ENCODE measurements around the gene RFX1. TPM values are rescaled to one million over a fixed set of nuclear protein-coding genes. Genes with fewer than 3 reads are reported as not detected.
"Not testable (repeated sequence)": the region's sequence is repeated elsewhere in the genome, so short reads cannot be mapped to it uniquely, and the experiment has no call there.

Gene RFX1
- total and polyA plus RNA-seq, 9 donors = 1.8 to 9.5 (median 7.1) TPM

- H3K9me3 ChIP-seq (replicated peaks; ENCODE audit: control insufficient read depth, low read depth, low read length) = no peaks in the 10 kb centered on the region
- H3K4me1 ChIP-seq (ENCODE audit: control insufficient read depth, insufficient read depth, low read length) = peaks cover 11% of the 10 kb centered on the region
- no peaks in the 10 kb centered on the region for H3K36me3 ChIP-seq (ENCODE audit: control insufficient read depth, insufficient read depth, low read length)
- no peak overlapping the region for H3K4me3 ChIP-seq (ENCODE audit: low read length)
- DNase-seq = no peak
- WGBS (ENCODE audit: insufficient coverage) = 76% methylated on average over 4 of the region's 4 CpGs
- no peak overlapping the region for H3K27ac ChIP-seq (ENCODE audit: low read length)
- peaks cover 36% of the 10 kb centered on the region for H3K27me3 ChIP-seq (ENCODE audit: control insufficient read depth, insufficient read depth, low read length)
These were observed 22.8 kb upstream of the RFX1 start for GRCh38 chr19:14028901-14029300.

DNA sequence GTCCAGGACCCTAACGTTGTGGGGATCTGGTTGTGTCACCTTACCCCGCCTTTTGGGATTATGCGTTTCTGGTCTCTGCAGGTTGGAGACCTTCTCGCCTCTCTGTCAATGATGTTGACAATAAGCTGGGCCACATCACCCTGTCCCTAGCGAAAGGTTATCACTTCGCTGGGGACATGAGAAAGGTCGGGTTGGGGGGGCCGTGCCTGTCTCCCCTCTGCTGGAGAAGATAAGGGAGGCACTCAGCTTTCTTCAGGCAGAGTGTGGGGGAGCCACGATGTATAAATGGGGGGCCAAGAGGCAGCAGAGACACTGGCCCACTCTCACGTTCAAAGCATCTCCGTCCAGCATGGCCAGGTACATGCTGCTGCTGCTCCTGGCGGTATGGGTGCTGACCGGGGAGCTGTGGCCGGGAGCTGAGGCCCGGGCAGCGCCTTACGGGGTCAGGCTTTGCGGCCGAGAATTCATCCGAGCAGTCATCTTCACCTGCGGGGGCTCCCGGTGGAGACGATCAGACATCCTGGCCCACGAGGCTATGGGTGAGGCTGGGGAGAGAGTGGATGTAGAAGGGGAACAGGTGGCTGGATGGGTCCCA is 21.8 kb upstream of the RFX1 start, which contains the start of gene RLN3:
Gene RLN3, plus strand, starts transcription at position 293 of the 595 bp plus-strand sequence. Its CDS starts 57 bp downstream, at position 350.
- H3K27ac ChIP-seq (ENCODE audit: low read length) = no peak within 1 kb of the TSS
- no peaks in the 10 kb centered on the region for H3K9me3 ChIP-seq (replicated peaks; ENCODE audit: control insufficient read depth, low read depth, low read length)
- peaks cover 11% of the 10 kb centered on the region for H3K4me1 ChIP-seq (ENCODE audit: control insufficient read depth, insufficient read depth, low read length)
- no peak within 1 kb of the TSS for H3K4me3 ChIP-seq (ENCODE audit: low read length)
- no peaks in the 10 kb centered on the region for H3K36me3 ChIP-seq (ENCODE audit: control insufficient read depth, insufficient read depth, low read length)
- DNase-seq = no peak
- 73% methylated on average over 22 of the region's 24 CpGs for WGBS (ENCODE audit: insufficient coverage)
- peaks cover 36% of the 10 kb centered on the region for H3K27me3 ChIP-seq (ENCODE audit: control insufficient read depth, insufficient read depth, low read length)

DNA sequence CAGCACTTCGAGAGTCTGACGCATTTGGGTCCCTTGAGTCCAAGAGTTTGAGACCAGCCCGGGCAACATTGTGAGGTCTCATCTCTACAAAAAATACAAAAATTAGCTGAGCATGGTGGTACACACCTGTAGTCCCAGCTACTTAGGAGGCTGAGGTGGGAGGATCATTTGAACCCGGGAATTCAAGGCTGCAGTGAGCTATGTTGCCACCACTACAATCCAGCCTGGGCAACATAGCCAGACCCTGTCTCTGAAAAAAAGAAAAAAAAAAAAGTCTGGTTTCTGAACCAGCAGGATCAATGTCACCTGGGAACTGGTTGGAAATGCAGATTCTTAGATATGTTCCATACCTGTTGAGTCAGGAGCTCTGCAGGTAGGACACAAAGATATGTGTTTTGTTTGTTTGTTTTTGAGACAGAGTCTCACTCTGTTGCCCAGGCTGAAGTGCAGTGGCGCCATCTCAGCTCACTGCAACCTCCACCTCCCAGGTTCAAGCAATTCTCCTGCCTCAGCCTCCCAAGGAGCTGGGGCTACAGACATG is 20.6 kb upstream of the RFX1 start:
- H3K36me3 ChIP-seq (ENCODE audit: control insufficient read depth, insufficient read depth, low read length); H3K27ac ChIP-seq (ENCODE audit: low read length); H3K4me3 ChIP-seq (ENCODE audit: low read length); H3K9me3 ChIP-seq (replicated peaks; ENCODE audit: control insufficient read depth, low read depth, low read length); DNase-seq; H3K4me1 ChIP-seq (ENCODE audit: control insufficient read depth, insufficient read depth, low read length): not testable (repeated sequence)
- H3K27me3 ChIP-seq (ENCODE audit: control insufficient read depth, insufficient read depth, low read length) = peaks cover 27% of the 10 kb centered on the region
- no CpG with 5 or more reads among the region's 5 CpGs for whole genome bisulfite sequencing (ENCODE audit: insufficient coverage)

GRCh38 chr19:14023404-14024235 is 17.5 kb upstream of the RFX1 start:
- no peaks in the 10 kb centered on the region for H3K36me3 ChIP-seq (ENCODE audit: control insufficient read depth, insufficient read depth, low read length)
- H3K27ac ChIP-seq (ENCODE audit: low read length) = peak overlapping the region; percentile 7
- H3K4me3 ChIP-seq (ENCODE audit: low read length) = no peak overlapping the region
- H3K27me3 ChIP-seq (ENCODE audit: control insufficient read depth, insufficient read depth, low read length) = peaks cover 9% of the 10 kb centered on the region
- peak; percentile 49 for DNase-seq
- WGBS (ENCODE audit: insufficient coverage) = 81% methylated on average over 3 of the region's 9 CpGs
- H3K9me3 ChIP-seq (replicated peaks; ENCODE audit: control insufficient read depth, low read depth, low read length) = no peaks in the 10 kb centered on the region
- H3K4me1 ChIP-seq (ENCODE audit: control insufficient read depth, insufficient read depth, low read length) = no peaks in the 10 kb centered on the region

DNA sequence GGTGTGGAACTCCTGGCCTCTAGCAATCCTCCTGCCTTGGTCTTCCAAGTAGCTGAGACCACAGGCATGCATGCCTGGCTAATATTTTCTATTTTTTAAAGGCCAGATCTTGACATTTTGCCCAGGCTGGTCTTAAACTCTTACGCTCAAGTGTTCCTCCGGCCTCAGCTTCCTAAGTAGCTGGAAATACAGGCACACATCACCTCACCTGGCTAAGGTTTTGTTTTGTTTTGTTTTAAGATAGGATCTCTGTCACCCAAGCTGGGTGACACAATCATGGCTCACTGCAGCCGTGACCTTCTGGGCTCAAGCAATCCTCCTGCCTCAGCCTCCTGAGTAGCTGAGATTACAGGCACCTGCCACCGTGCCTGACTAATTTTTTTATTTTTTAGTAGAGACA is 16.3 kb upstream of the RFX1 start:
- no peaks in the 10 kb centered on the region for H3K4me1 ChIP-seq (ENCODE audit: control insufficient read depth, insufficient read depth, low read length)
- no peaks in the 10 kb centered on the region for H3K9me3 ChIP-seq (replicated peaks; ENCODE audit: control insufficient read depth, low read depth, low read length)
- no peak overlapping the region for H3K4me3 ChIP-seq (ENCODE audit: low read length)
- no peaks in the 10 kb centered on the region for H3K27me3 ChIP-seq (ENCODE audit: control insufficient read depth, insufficient read depth, low read length)
- 80% methylated on average over 1 of the region's 4 CpGs for WGBS (ENCODE audit: insufficient coverage)
- H3K27ac ChIP-seq (ENCODE audit: low read length) = no peak overlapping the region
- no peaks in the 10 kb centered on the region for H3K36me3 ChIP-seq (ENCODE audit: control insufficient read depth, insufficient read depth, low read length)
- no peak for DNase-seq

DNA sequence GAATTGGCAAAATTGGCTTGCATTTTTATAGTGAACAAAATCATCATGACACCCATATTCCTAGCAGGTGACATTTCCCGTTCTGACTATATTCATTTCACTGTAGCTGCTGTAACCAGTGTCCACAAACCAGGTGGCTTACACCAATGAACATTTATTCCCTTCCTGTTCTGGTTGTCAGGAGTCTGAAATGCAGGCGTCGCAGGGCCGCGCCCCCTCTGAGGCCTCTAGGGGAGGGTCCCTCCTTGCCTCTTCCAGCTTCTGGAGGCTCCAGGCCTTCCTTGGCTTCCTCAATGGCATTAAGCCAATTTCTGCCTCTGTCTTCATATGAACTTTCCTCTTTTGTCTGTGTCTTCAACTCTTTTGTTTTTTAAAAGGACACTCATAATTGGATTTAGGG is 15.4 kb upstream of the RFX1 start:
- no peaks in the 10 kb centered on the region for H3K36me3 ChIP-seq (ENCODE audit: control insufficient read depth, insufficient read depth, low read length)
- DNase-seq = peak; percentile 40
- H3K27ac ChIP-seq (ENCODE audit: low read length) = no peak overlapping the region
- no peaks in the 10 kb centered on the region for H3K4me1 ChIP-seq (ENCODE audit: control insufficient read depth, insufficient read depth, low read length)
- H3K27me3 ChIP-seq (ENCODE audit: control insufficient read depth, insufficient read depth, low read length) = no peaks in the 10 kb centered on the region
- H3K4me3 ChIP-seq (ENCODE audit: low read length) = no peak overlapping the region
- WGBS (ENCODE audit: insufficient coverage) = 16% methylated on average over 4 of the region's 5 CpGs
- H3K9me3 ChIP-seq (replicated peaks; ENCODE audit: control insufficient read depth, low read depth, low read length) = no peaks in the 10 kb centered on the region

DNA sequence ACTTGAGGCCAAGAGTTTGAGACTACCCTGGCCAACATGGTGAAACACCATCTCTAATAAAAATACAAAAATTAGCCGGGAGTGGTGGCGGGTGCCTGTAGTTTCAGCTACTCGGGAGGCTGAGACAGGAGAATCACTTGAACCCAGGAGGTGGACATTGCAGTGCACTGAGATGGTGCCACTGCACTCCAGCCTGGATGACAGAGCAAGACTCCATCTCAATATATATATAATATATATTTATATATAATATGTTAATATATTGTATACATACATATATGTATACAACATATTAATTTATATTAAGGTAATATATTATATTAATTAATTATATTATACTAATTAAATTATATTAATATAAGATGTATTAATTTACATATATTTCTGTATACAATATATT is 13.6 kb upstream of the RFX1 start:
- not testable (repeated sequence) for H3K36me3 ChIP-seq (ENCODE audit: control insufficient read depth, insufficient read depth, low read length); H3K4me1 ChIP-seq (ENCODE audit: control insufficient read depth, insufficient read depth, low read length); H3K27ac ChIP-seq (ENCODE audit: low read length); H3K4me3 ChIP-seq (ENCODE audit: low read length); H3K9me3 ChIP-seq (replicated peaks; ENCODE audit: control insufficient read depth, low read depth, low read length); H3K27me3 ChIP-seq (ENCODE audit: control insufficient read depth, insufficient read depth, low read length); DNase-seq
- WGBS (ENCODE audit: insufficient coverage) = no CpG with 5 or more reads among the region's 3 CpGs

DNA sequence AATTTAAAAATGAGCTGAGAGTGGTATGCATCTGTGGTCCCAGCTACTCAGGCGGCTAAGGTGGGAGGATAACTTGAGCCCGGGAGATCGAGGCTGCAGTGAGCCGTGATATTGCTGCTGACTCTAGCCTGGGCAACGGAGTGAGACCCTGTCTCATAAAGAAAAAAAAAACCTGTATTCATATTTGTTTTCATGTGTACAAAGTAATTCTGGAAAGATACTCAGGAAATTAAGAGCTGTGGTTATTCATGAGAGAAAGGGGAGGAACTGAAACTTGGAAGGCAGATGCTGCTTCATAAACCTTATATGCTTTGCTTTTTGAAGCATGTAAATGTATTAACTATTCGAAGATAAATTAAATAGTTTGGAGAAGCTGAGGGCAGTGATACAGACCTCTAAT is 13.0 kb upstream of the RFX1 start:
- DNase-seq = no peak
- Histone ChIP-seq H3K4me3 (ENCODE audit: low read length) (no peak overlapping the region), H3K4me1 (ENCODE audit: control insufficient read depth, insufficient read depth, low read length) (no peaks in the 10 kb centered on the region), H3K36me3 (ENCODE audit: control insufficient read depth, insufficient read depth, low read length) (no peaks in the 10 kb centered on the region), H3K27ac (ENCODE audit: low read length) (no peak overlapping the region), H3K9me3 (replicated peaks; ENCODE audit: control insufficient read depth, low read depth, low read length) (no peaks in the 10 kb centered on the region), H3K27me3 (ENCODE audit: control insufficient read depth, insufficient read depth, low read length) (no peaks in the 10 kb centered on the region)
- no CpG with 5 or more reads among the region's 6 CpGs for WGBS (ENCODE audit: insufficient coverage)

GRCh38 chr19:14015524-14016035 is 9.5 kb upstream of the RFX1 start:
- Histone ChIP-seq H3K27ac (ENCODE audit: low read length) (no peak overlapping the region), H3K9me3 (replicated peaks; ENCODE audit: control insufficient read depth, low read depth, low read length) (no peaks in the 10 kb centered on the region), H3K4me1 (ENCODE audit: control insufficient read depth, insufficient read depth, low read length) (no peaks in the 10 kb centered on the region), H3K27me3 (ENCODE audit: control insufficient read depth, insufficient read depth, low read length) (no peaks in the 10 kb centered on the region), H3K4me3 (ENCODE audit: low read length) (no peak overlapping the region), H3K36me3 (ENCODE audit: control insufficient read depth, insufficient read depth, low read length) (no peaks in the 10 kb centered on the region)
- WGBS (ENCODE audit: insufficient coverage) = 100% methylated on average over 1 of the region's 8 CpGs
- no peak for DNase-seq

- WGBS (ENCODE audit: insufficient coverage) = no CpG with 5 or more reads among the region's 2 CpGs
- Histone ChIP-seq H3K4me1 (ENCODE audit: control insufficient read depth, insufficient read depth, low read length) (no peaks in the 10 kb centered on the region), H3K4me3 (ENCODE audit: low read length) (no peak overlapping the region), H3K27ac (ENCODE audit: low read length) (no peak overlapping the region), H3K27me3 (ENCODE audit: control insufficient read depth, insufficient read depth, low read length) (no peaks in the 10 kb centered on the region), H3K9me3 (replicated peaks; ENCODE audit: control insufficient read depth, low read depth, low read length) (no peaks in the 10 kb centered on the region), H3K36me3 (ENCODE audit: control insufficient read depth, insufficient read depth, low read length) (no peaks in the 10 kb centered on the region)
- DNase-seq = no peak
These were observed 6.3 kb upstream of the RFX1 start for GRCh38 chr19:14012378-14012915.

All from muscle of leg (tissue), 11 donors.